SK-MEL-5 (cell line): ENCODE results near the gene TWIST2. TPM values are rescaled to one million over a fixed set of nuclear protein-coding genes. Genes with fewer than 3 reads are reported as not detected.

Source experiments
- DNase-seq: peaks from one replicate; pipeline ENCODE4 v3.0.0-alpha.2; 2016; ENCODE audit warnings: low read depth, low spot score
- in situ Hi-C: cut with HindIII; loops from 2 replicates; pipeline ENCODE4 v1.10.0; 2016; ENCODE audit warnings: low sequenced_read_pairs, high pct_unique_total_duplicates, low pct_unique_long_range_greater_than_20kb
- total RNA-seq: library from RNA; depleted of rRNA; stranded (reverse); fragments of >200 nt; shearing (Covaris generic); gene quantifications from 2 replicates; pipeline ENCODE4 v1.2.3, GENCODE V29; 2014

The TWIST2 gene
- total RNA-seq, 1 experiment from 2014 or later: not detected

DNA sequence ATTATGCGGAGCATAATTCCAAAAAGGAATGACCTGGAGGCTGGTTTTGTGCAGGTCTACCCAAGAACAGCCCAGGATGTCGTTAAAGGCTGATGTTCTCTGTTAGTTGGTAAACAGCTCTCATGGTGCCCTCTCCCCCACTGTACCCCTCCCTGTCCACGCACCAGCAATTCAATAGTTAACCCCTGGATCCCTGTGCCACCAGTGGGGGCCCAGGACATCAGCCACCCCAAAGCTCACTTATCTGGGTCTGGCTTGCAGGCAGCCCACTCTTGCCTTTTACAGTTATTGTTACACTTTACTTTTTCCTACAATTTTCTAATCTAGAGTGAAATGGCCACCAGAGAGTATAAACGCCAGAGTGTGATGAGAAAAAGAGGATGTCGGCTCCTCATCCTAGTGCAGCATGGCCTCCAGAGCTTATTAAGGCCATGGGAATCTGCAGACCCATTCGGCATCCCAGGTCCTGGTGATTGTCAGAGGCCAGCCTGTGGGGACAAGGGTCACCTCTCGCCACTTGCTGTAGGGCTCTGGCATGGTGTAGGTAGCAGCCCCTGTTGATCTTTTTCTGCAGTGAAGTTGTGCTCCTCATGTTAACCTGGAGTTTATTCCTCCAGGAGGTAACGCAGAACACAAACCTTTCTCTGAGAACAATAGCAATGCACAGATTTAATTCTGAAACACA lies 30.3 kb downstream of the TWIST2 start:
- in situ Hi-C loops: no loop called here
- no peak for DNase-seq

DNA sequence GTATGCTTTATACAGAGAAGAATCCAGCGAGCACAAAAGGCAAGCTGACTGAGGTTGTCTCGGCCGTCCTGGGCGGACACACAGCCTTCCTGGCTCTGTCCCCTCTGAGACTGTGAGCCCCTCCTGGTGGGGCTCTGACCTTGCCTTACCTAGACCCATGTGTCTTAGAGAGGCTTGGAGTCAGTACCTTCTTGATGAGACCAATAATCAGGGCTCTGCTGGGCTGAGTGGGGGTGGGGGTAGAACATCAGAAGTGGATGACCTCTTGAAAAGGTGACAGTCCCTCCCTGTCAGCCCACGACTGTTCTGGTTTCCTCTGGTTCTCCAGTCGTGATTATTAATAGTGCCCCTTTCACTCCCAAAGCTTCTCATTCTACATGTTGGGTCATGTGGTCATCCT lies 31.2 kb downstream of the TWIST2 start:
- in situ Hi-C loops: no loop called here
- DNase-seq: no peak

DNA sequence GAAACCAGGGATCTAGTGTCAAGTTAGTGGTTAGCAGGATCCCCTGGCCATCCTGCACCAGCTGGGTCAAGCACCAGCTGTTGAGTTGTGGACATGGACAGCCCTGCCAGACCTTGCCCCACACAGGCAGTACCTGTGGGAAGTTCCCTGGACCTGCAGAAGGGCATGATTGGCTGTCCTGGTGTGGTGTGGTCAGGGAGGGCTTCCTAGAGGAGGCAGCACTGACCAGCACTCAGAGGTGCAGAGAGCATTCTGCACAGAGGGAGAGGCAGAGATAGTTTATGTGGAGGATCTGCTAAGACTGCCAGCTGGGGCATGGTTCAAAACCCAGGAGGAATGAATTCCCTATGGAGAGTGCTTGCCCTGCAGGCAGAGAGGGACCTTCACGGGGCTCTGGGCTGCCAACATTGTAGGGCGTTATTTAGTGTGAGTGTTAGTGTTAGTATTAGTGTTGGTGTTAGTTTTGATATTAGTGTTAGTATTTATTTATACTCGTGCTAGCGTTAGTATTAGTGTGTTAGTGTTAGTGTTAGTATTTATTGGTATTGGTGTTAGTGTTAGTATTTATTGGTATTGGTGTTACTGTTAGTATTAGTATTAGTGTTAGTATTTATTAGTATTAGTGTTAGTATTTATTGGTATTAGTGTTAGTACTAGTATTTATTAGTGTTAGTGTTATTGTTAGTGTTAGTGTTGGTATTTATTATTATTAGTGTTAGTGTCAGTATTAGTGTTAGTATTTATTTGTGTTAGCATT lies 31.9 kb downstream of the TWIST2 start:
- DNase-seq: no peak
- in situ Hi-C loops: no loop called here

DNA sequence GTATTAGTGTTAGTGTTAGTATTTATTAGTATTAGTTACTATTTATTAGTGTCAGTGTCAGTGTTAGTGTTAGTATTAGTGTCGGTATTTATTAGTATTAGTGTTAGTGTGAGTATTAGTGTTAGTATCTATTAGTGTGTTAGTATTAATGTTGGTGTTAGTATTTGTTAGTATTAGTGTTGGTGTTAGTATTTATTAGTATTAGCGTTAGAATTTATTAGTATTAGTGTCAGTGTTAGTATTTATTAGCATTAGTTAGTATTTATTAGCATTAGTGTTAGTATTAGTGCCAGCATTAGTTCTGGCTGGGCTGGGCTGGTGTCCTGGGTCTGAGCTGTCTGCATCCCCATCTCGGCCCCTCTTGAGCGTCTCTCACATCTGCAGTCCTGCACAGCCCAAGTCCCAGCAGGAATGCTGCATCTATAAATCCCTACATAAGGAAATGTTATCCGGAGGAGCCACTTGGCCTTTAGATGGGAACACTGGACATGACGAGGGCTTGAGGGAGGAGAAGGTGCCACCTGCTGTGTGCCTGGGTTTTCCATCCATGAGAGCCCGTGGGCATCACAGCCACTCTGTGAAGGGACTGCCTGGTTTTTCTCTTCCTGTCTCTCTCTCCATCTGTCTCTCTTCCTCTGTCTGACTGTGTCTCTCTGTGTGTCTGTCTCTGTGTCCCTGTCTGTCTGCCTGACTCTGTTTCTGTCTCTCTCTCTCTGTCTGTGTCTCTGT lies 33.6 kb downstream of the TWIST2 start:
- no peak for DNase-seq

DNA sequence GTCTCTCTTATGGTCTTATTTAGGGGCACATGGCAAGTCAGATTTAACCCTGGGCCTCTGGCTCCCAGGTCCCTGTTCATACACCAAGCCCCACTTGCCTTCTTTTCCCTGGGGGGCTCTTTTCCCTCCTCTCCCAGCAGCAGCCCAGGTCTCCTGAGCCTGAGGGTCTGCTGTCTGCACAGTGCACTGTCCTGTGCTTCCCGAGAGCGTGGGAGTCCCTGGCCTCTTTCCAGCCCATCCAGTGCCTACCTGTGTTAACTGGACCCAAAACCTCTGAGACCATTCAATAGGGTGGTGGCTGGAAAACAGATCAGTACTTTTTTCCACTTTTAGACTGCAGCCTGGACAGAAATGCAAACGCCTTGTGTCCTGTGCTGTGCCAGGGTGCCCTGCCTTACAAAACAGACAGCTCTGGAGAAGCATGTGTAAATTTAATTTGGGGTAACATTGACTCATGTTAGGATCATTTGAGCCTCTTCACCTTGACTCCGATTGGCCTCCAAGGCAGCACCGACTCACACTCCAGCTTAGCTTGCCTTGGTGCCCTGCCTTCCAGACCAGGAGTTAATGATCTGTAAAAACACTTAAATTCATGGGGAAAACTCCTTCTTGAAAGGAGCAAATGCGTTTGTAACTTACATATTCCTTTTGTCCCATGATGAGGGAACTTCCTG lies 34.3 kb downstream of the TWIST2 start:
- in situ Hi-C loops: no loop called here
- no peak for DNase-seq

More for the DNA sequence above, 33.6 kb downstream of the TWIST2 start:
- in situ Hi-C loops: no loop called here

DNA sequence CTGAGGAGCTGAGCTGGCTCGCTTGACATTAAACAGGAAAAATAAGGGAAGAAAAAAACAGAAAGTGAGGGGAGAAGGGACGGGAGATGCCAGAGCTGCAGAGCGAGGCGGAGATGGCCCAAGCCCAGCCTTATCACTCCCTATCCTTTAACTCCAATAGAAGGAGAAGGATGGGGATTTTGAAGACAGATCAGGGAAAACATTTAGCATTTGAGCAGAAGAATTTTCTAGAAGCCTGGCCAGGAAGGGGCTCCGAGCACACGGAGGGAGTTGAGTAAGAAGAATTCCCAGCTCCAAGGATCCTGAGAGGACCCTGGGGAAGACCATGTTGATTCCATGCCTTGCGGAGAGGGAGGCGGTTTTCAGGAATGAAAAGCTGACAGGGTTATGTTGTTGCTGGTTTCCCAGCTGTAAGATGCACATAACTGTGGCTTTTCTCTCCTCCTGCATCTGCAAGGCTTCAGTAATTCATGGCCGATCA lies 35.6 kb downstream of the TWIST2 start:
- DNase-seq: no peak
- in situ Hi-C loops: no loop called here

DNA sequence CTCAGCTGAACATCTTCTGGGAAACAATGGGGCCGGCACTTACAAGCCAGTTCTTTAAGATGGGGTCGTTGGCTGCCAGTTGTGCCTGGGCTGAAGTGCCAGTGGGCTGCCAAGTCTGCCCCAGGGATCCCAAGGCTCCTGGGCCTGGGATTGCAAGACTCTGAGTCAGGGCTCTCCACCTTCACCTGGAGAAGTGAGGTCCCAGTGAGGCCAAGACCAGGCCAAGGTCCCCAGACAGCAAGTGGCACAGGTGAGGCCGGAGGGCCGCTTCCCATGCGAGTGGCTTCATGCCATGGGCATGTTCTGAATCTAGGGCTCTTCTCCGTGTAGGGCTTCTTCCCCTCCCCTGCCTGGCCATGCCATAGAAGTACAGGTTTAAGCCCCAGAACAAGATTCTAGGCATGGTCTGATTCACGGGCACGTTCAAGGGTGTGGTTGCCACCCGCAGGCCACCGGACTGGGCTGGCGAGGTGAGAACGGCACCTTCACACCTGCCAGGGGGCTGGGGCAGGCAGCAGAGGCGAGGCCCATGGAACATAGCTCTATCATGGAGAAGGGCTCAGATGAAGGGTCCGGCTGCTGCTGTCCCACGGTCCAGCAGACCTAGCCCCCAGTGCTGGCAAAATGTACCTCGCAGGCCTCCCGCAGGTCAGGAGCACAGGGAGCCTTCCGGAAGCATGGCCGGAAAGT lies 36.4 kb downstream of the TWIST2 start:
- in situ Hi-C loops: no loop called here

DNA sequence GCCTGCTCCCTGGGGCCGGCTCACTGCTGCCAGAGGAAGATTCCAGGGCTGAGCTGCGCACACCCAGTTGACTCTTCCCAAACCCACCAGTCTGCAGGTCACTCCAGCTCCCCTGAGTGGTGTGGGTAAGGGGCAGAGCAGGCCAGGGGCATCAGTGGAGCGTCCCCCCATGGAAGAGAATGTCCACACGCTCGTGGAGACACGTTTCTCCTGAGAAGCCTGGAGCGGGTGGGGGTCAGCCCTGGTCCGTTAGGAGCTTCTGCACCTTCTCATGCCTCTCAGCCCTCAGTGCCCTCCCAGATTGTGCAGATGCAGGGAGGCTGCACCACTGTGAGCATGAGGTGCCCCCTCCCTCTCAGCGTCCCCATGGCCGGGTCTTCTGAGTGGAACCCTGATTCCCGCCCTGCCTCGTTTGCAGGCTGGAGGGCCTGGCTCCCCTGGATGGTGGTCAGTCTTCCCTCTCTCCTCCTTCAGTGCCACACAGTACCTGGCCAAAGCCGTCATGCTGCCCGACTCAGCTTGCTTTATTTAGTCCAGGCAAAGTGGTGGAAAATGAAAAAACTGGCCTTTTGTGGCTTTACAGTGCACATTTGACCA lies 37.0 kb downstream of the TWIST2 start:
- DNase-seq: no peak
- in situ Hi-C loops: no loop called here

More for the DNA sequence above, 36.4 kb downstream of the TWIST2 start:
- DNase-seq: no peak

DNA sequence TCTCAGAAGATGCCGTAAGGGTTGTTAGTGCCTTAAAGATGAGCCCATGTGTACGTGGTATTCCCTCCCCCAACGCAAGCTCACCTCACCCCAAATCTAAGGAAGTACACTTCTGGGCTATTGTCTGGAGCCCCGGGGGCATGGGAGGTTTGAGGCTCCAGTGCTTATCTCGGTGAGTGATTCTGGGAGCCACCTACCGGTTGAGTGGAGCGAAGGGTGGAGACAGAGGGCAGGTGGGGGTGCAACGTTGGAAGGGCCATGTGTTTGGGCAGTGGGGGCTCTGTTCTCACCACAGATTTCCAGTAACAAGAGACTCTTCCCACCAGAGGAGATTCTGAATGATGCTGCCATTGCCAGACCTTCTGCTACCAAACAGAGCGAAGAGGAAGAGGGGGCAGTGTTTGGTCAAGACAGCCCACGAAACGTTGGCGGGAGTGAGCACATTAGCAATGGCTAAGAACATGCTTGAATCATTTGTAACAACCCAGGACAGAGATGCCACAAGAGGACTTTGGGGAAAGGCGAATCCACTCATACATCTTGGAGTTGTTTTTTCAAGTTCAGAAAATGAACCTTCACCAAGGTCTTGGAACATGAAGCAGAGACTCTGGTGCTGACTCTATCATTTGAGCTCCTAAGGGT lies 38.7 kb downstream of the TWIST2 start:
- no peak for DNase-seq
- in situ Hi-C loops: no loop called here

DNA sequence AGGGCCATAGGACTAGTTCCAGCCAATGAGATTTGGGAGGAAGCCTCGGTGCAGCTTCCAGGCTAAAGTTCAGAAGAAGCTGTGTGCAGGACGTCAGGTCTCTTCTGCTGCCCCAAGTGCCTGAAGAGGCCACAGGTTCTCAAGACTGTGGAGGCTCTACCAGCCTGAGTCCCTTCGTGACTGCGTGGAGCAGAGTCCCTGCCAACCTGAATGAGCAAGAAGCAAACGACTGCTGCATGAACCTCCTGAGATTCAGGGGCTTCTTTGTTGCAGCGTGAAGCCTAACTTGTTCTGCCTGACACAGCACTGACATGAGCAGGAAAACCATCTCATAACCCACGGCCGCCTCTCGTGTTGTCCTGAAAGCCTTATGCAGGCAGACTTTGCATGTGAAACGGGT lies 39.7 kb downstream of the TWIST2 start:
- DNase-seq: no peak
- in situ Hi-C loops: no loop called here

DNA sequence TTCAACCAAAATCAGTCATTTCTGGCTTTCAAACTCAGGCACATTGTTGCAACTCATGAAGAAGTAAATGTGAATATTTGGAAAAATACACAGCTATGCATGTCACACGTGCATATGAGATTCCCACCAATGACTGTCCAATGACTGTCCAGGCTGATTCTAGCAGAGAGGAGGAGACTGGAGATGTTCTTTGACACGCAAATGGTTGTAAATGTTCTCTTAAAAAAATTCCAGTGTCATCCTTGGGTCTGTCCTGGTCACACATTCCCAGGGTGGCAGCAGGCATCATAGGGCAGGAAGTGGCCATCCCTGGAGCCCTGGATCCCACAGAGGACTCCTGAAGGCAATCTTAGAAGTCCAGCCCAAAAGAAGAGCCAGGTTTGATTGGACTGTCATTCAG lies 40.9 kb downstream of the TWIST2 start:
- in situ Hi-C loops: no loop called here
- no peak for DNase-seq

DNA sequence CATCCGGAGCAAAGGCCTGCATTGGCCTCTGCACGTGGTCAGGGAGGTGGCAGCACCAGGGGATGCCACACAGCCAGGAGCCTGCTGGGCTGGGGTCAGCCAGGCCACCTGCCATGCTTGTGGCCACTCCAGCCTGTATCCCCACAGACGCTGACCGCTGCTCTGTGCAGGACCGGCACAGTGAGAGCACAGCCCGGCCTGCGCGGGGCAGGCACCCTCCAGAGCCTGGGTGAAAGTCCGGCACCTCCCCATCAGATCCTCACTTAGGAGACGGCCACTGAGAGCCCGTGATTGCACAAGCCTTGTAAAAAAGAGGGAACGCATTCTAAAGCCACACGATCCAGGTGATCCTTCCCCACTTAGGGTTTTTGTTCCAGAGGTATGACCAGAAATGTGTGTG lies 42.2 kb downstream of the TWIST2 start:
- in situ Hi-C loops: no loop called here
- no peak for DNase-seq

DNA sequence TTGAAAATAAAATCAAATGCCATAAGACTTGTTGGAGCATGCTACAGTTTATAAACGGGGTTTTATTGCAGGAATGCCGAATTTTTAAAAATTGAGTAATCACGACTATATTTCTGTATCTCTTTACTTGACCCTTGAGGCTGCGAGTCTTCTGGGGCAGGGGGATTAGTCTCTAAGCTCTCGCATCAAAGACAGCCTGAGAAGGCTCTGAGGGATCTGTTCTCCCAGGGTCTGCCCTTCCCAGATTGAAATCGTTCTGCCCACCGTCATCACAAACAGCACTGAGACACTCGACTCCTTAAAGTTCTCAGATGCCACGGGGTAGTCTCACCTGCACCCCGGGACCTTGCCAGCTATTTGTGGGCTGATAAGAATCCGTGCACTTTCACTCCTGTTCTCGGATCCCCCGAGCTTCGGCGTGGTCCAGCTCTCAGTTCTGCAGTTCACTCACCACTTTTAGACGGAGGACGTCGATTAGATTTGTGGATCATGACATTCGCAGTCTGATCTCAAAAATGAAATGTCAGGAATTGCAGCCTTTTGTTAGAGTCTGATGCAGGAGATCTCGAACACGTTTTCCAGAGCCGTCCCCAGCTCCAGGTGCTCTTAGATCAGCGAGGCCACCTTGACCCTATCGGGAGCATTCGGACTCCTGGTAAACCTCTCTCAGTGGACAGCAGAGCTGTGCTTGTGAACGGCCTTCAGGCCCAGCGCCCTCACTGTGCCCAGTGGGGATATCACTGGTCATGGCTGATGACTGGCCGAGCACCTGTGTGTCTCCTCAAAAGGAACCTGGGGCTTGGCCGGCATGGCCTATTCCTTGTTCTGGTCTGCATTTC lies 43.0 kb downstream of the TWIST2 start:
- in situ Hi-C loops: no loop called here
- no peak for DNase-seq

DNA sequence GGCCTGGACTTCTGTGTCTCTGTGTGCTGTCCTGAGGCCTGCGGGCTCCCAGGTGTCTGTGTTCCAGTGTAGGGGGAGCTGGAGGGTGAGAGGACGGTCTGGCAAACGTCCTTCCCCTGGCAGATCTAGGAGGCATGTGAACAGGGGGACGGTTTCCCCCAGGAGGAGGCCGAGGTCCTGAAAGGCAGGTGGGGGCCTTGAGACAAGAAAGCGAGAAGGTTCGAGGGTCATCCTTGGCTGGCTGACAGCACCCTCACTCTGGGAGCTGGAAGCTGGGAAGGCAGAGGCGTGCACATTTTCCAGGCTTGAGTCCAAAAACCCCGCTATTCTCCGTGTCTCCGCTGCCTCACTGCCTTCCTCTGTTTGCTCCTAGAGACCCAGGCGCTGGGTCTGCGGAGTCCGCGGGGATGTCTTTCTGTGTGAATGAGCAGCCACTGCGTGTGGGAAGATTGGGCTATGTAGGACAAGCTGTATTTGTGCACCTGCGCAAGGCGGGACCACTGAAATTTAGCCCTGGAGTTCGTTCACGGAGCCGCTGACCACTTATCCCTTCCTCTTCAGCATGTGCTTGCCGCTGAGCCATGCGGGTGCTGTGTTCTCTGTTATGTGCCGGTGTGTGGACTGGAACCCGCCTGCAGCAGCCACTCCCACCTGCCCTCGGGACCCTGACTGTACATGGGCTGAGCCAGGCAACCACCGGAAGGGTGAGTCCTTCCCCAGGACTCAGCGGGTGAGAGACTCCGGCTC lies 43.7 kb downstream of the TWIST2 start:
- in situ Hi-C loops: no loop called here
- no peak for DNase-seq

DNA sequence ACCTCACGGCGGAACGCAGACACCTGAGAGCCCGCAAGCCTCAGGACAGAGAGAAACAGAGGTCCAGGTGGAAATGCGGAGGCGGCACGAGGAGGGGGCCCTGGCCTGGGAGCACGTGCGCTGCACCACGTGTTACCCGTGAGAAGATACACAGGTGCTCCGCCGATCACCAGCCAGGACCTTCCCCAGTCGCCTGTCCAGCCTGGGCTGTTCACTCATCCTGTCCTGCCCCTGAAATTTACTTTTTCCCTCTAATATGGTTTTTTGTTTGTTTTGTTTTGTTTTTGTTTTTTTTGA lies 44.3 kb downstream of the TWIST2 start:
- in situ Hi-C loops: no loop called here
- DNase-seq: no peak
